H1 (cell line): ENCODE results near the gene MYH7. TPM values are rescaled to one million over a fixed set of nuclear protein-coding genes. Genes with fewer than 3 reads are reported as not detected.

Experiments
- CTCF ChIA-PET: fragments of 300-600 bp; sonication (Branson Sonifier 250); formaldehyde crosslinking; loops from one replicate; lab custom pipeline; 2021; ENCODE audit not compliant: partially characterized antibody; lab: Charles Lee
- POLR2A ChIA-PET: fragments of 300-600 bp; sonication (Branson Sonifier 250); formaldehyde crosslinking; loops from one replicate; lab custom pipeline; 2021; ENCODE audit warnings: inconsistent platforms; ENCODE audit not compliant: partially characterized antibody; lab: Charles Lee
- DNase-seq, 2 experiments: peaks; one replicate each; pipeline versions ENCODE4 v3.0.0 to v3.0.0-alpha.2; 2010 to 2022; ENCODE audit warnings: low spot score in 2 of 2, low read depth in 1 of 2, mixed read lengths in 1 of 2
- FAIRE-seq: peaks from 2 replicates; lab custom pipeline; 2011; peaks lifted over from hg19 to GRCh38; lab: Jason Lieb, UNC
- H2AFZ ChIP-seq: 2 replicates; pipeline ENCODE4 v1.8.1; 2012; ENCODE audit warnings: low read length, inconsistent platforms
- H2AK5ac ChIP-seq: 2 replicates; pipeline ENCODE4 v1.6.1; 2013; ENCODE audit warnings: low read depth, low read length
- H2BK120ac ChIP-seq: replicated peaks from 2 replicates; pipeline ENCODE3; 2013; ENCODE audit warnings: low read depth, low read length, inconsistent platforms
- H2BK12ac ChIP-seq: 2 replicates; pipeline ENCODE4 v1.6.1; 2013; ENCODE audit warnings: low read depth, low read length
- H2BK15ac ChIP-seq: 2 replicates; pipeline ENCODE4 v1.6.1; 2013; ENCODE audit warnings: low read length
- H2BK20ac ChIP-seq: 2 replicates; pipeline ENCODE4 v1.6.1; 2013; ENCODE audit warnings: low read length
- H2BK5ac ChIP-seq: 2 replicates; pipeline ENCODE4 v1.6.1; 2013; ENCODE audit warnings: low read depth, low read length
- H3K14ac ChIP-seq: 2 replicates; pipeline ENCODE4 v1.6.1; 2013; ENCODE audit warnings: inconsistent platforms; ENCODE audit not compliant: insufficient read length
- H3K18ac ChIP-seq: 2 replicates; pipeline ENCODE4 v1.6.1; 2013; ENCODE audit warnings: low read length; ENCODE audit errors: extremely low read depth
- H3K23ac ChIP-seq: 2 replicates; pipeline ENCODE4 v1.6.1; 2013; ENCODE audit warnings: inconsistent platforms; ENCODE audit not compliant: insufficient read length
- H3K23me2 ChIP-seq: 2 replicates; pipeline ENCODE4 v1.6.1; 2013; ENCODE audit warnings: low read depth, low read length
- H3K27ac ChIP-seq: 2 replicates; pipeline ENCODE4 v1.6.1; 2011; ENCODE audit warnings: low read depth, low read length, inconsistent platforms
- H3K27me3 ChIP-seq, 4 experiments: replicated peaks in 1 of 4; 1 replicate in 1 of 4; 2 replicates in 3 of 4; pipeline versions ENCODE4 v1.6.1 to v1.8.1; 2011 to 2013; ENCODE audit warnings: low read length in 3 of 4, mild to moderate bottlenecking in 3 of 4, inconsistent platforms in 2 of 4, mixed read lengths in 2 of 4, moderate library complexity in 1 of 4; ENCODE audit not compliant: control insufficient read depth in 3 of 4, insufficient read depth in 3 of 4; ENCODE audit errors: extremely low read depth in 1 of 4
- H3K36me3 ChIP-seq, 4 experiments: 2 replicates each; pipeline versions ENCODE4 v1.6.1 to v1.8.1; 2011 to 2013; ENCODE audit warnings: mild to moderate bottlenecking in 4 of 4, low read length in 3 of 4, moderate library complexity in 2 of 4, control low read depth in 1 of 4, inconsistent platforms in 1 of 4; ENCODE audit not compliant: insufficient read depth in 4 of 4, control insufficient read depth in 2 of 4
- H3K4ac ChIP-seq: replicated peaks from 2 replicates; pipeline ENCODE3; 2013; ENCODE audit warnings: low read length, low read depth, mixed read lengths, inconsistent platforms; ENCODE audit not compliant: insufficient read length
- H3K4me1 ChIP-seq, 4 experiments: replicated peaks in 1 of 4; 1 replicate in 1 of 4; 2 replicates in 3 of 4; pipeline versions ENCODE4 v1.6.1 to v1.8.1; 2011 to 2013; ENCODE audit warnings: low read length in 3 of 4, inconsistent platforms in 2 of 4, mixed read lengths in 1 of 4; ENCODE audit not compliant: insufficient read depth in 4 of 4, control insufficient read depth in 3 of 4
- H3K4me2 ChIP-seq, 2 experiments: 2 replicates each; pipeline versions ENCODE4 v1.6.1 to v1.8.1; 2011 to 2013; ENCODE audit warnings: low read depth in 2 of 2, low read length in 2 of 2, control low read depth in 1 of 2, inconsistent platforms in 1 of 2, mild to moderate bottlenecking in 1 of 2; ENCODE audit not compliant: insufficient read depth in 1 of 2
- H3K4me3 ChIP-seq, 4 experiments: fragments of 200-600, 300-600 bp in 1 of 4; sonication (generic), shearing (Covaris generic), sonication (Bioruptor Twin) in 1 of 4; 2 replicates each; pipeline versions ENCODE4 v1.5.1 to v1.8.1; 2011 to 2016; ENCODE audit warnings: low read length in 4 of 4, low read depth in 3 of 4, control low read depth in 2 of 4, inconsistent platforms in 2 of 4, mild to moderate bottlenecking in 2 of 4, mixed read lengths in 1 of 4, moderate library complexity in 1 of 4; ENCODE audit not compliant: insufficient read depth in 2 of 4; ENCODE audit errors: extremely low read depth in 1 of 4
- H3K56ac ChIP-seq: replicated peaks from 2 replicates; pipeline ENCODE3; 2013; ENCODE audit warnings: low read depth, mild to moderate bottlenecking, mixed read lengths, low read length, inconsistent platforms; ENCODE audit not compliant: insufficient read length
- H3K79me1 ChIP-seq: 2 replicates; pipeline ENCODE4 v1.6.1; 2013; ENCODE audit warnings: low read depth, low read length, control low read depth
- H3K79me2 ChIP-seq, 2 experiments: 2 replicates each; pipeline versions ENCODE4 v1.6.1 to v1.8.1; 2012 to 2013; ENCODE audit warnings: low read length in 2 of 2, mild to moderate bottlenecking in 2 of 2, inconsistent platforms in 1 of 2; ENCODE audit not compliant: insufficient read depth in 2 of 2, control insufficient read depth in 1 of 2
- H3K9ac ChIP-seq, 4 experiments: replicated peaks in 1 of 4; 1 replicate in 1 of 4; 2 replicates in 3 of 4; pipeline versions ENCODE4 v1.6.1 to v1.8.1; 2011 to 2013; ENCODE audit warnings: low read depth in 3 of 4, low read length in 3 of 4, control low read depth in 2 of 4, mild to moderate bottlenecking in 2 of 4, moderate library complexity in 2 of 4, inconsistent platforms in 1 of 4; ENCODE audit errors: extremely low read depth in 1 of 4
- H3K9me3 ChIP-seq, 2 experiments: 2 replicates each; pipeline versions ENCODE4 v1.6.1 to v1.8.1; 2012 to 2013; ENCODE audit warnings: mild to moderate bottlenecking in 2 of 2, moderate library complexity in 2 of 2, control low read depth in 1 of 2, inconsistent platforms in 1 of 2, low read depth in 1 of 2, low read length in 1 of 2, mixed read lengths in 1 of 2; ENCODE audit not compliant: insufficient read depth in 2 of 2
- H4K20me1 ChIP-seq, 2 experiments: replicated peaks in 1 of 2; 2 replicates each; pipeline versions ENCODE3 to v1.8.1; 2011 to 2013; ENCODE audit warnings: inconsistent platforms in 2 of 2, low read length in 2 of 2, mild to moderate bottlenecking in 1 of 2; ENCODE audit not compliant: insufficient read depth in 2 of 2, control insufficient read depth in 1 of 2
- H4K5ac ChIP-seq: 2 replicates; pipeline ENCODE4 v1.6.1; 2013; ENCODE audit warnings: low read length, low read depth, mixed read lengths, inconsistent platforms; ENCODE audit not compliant: insufficient read length
- H4K8ac ChIP-seq: 2 replicates; pipeline ENCODE4 v1.8.0; 2013; ENCODE audit warnings: mild to moderate bottlenecking, moderate library complexity, low read length, inconsistent platforms; ENCODE audit not compliant: insufficient read depth; ENCODE audit errors: extremely low read depth
- H4K91ac ChIP-seq: replicated peaks from 2 replicates; pipeline ENCODE3; 2013; ENCODE audit warnings: low read length, mixed read lengths, inconsistent platforms; ENCODE audit not compliant: insufficient read length
- BRCA1 ChIP-seq: IDR thresholded peaks from 2 replicates; pipeline ENCODE4 v1.6.1; 2012; ENCODE audit warnings: low read depth, low read length, improper control_type of control experiment
- FOSL1 ChIP-seq: IDR thresholded peaks from 2 replicates; pipeline ENCODE4 v1.6.1; 2011; ENCODE audit warnings: mild to moderate bottlenecking, low read depth, low read length, moderate library complexity; ENCODE audit not compliant: insufficient read depth
- JUND ChIP-seq: IDR thresholded peaks from 2 replicates; pipeline ENCODE4 v1.6.1; 2011; ENCODE audit warnings: mild to moderate bottlenecking, improper control_type of control experiment, low read length
- TAF7 ChIP-seq: optimal IDR thresholded peaks from 2 replicates; pipeline ENCODE3; 2011; ENCODE audit warnings: low read depth, mild to moderate bottlenecking, inconsistent platforms, low read length, moderate library complexity, borderline replicate concordance
- USF2 ChIP-seq: IDR thresholded peaks from 2 replicates; pipeline ENCODE4 v1.6.1; 2011; ENCODE audit warnings: low read length, improper control_type of control experiment
- WGBS, 2 experiments: shearing (Covaris generic) in 1 of 2; methylation state at CpG; one replicate each; pipeline versions ENCODE4 v1.1.6 to v1.1.7; 2013 to 2015; ENCODE audit warnings: low lambda C conversion rate in 2 of 2, mixed read lengths in 2 of 2, inconsistent platforms in 1 of 2, low coverage in 1 of 2, missing lambda C conversion rate in 1 of 2; ENCODE audit not compliant: insufficient replicate concordance in 2 of 2, insufficient coverage in 1 of 2, insufficient read length in 1 of 2; ENCODE audit errors: extremely low coverage in 1 of 2, missing lambda C conversion rate in 1 of 2; 5-methylcytosine and 5-hydroxymethylcytosine counted together
- polyA plus RNA-seq, 7 experiments: library from polyadenylated mRNA; depleted of rRNA in 3 of 7; stranded (reverse) in 5 of 7; unstranded in 2 of 7; fragments of >200 nt in 5 of 7; fragments of 200-250 nt in 2 of 7; gene quantifications; 1 replicate in 5 of 7; 2 replicates in 1 of 7; 4 replicates in 1 of 7; pipeline versions ENCODE4 v1.2.1 to v1.2.3, GENCODE V29; 2011 to 2013; ENCODE audit warnings: missing spikeins in 2 of 7, mixed read lengths in 2 of 7
- total RNA-seq: library from RNA; stranded (reverse); fragmentation: NEBNext Ultra II Directional; extraction: Animal tissue kit (Norgen Biotek cat#: 25700); gene quantifications from 2 replicates; pipeline ENCODE4 v1.2.1, GENCODE V29; 2021

MYH7 gene
- total and polyA plus RNA-seq, 2 of the 8 experiments (the other 6 are each of a cell fraction or from before 2014, with no cell fraction given): not detected

GRCh38 chr14:23430723-23431085, 4.8 kb downstream of the MYH7 start:
- no peak overlapping the region for H3K9ac ChIP-seq
- H2BK120ac ChIP-seq: no peak overlapping the region
- no peak overlapping the region for H2AK5ac ChIP-seq
- no peak overlapping the region for H2BK15ac ChIP-seq
- no peak for TF ChIP-seq JUND
- no peak for TF ChIP-seq FOSL1
- TF ChIP-seq TAF7: no peak
- TF ChIP-seq BRCA1: no peak
- no peak for TF ChIP-seq USF2
- H3K36me3 ChIP-seq: no peaks in the 10 kb centered on the region
- H4K20me1 ChIP-seq: no peaks in the 10 kb centered on the region
- no peak overlapping the region for H4K8ac ChIP-seq
- no peaks in the 10 kb centered on the region for H3K23me2 ChIP-seq
- no peak overlapping the region for H4K91ac ChIP-seq
- no peak overlapping the region for H2AFZ ChIP-seq
- DNase-seq (no peak), FAIRE-seq (no peak)
- H2BK12ac ChIP-seq: no peak overlapping the region; the same call in 1 of the 2 replicates
- peaks cover 0 to 4% (median 0%) of the 10 kb centered on the region in 4 experiments; a peak in 1 of 7 replicates for H3K4me1 ChIP-seq
- no peak overlapping the region for H3K4me2 ChIP-seq
- no peak overlapping the region for H3K23ac ChIP-seq
- no peaks in the 10 kb centered on the region; a peak in 1 of 4 replicates for H3K9me3 ChIP-seq
- no peak overlapping the region for H3K4me3 ChIP-seq
- ChIA-PET CTCF (interaction anchor here (0.5 to 1.7 kb wide), 8 partner anchors 20 to 1231 kb away, joined by 3 to 7 read pairs (median 3); no protein-coding TSS in a partner anchor), POLR2A (interaction anchor here (1.6 kb wide), 1 partner anchor 12 kb away, joined by 5 read pairs; no protein-coding TSS in a partner anchor)
- H2BK5ac ChIP-seq: no peak overlapping the region
- no peak overlapping the region for H4K5ac ChIP-seq
- peaks cover 3% of the 10 kb centered on the region for H3K79me1 ChIP-seq
- no peak overlapping the region for H3K56ac ChIP-seq
- no peak overlapping the region for H3K27ac ChIP-seq
- H3K4ac ChIP-seq: no peak overlapping the region
- peaks cover 0 to 4% (median under 1%) of the 10 kb centered on the region in 4 experiments; a peak in 1 of 7 replicates for H3K27me3 ChIP-seq
- H2BK20ac ChIP-seq: no peak overlapping the region
- H3K18ac ChIP-seq: no peak overlapping the region
- whole genome bisulfite sequencing, 2 experiments: 82% methylated on average over 2 of the region's 2 CpGs; no CpG with 5 or more reads in 1 of the 2 experiments
- no peaks in the 10 kb centered on the region for H3K79me2 ChIP-seq
- H3K14ac ChIP-seq: no peak overlapping the region
